NCI-H1092 (cell line): ENCODE results near the gene ME2.
A peak's percentile ranks its signal among the peaks of the same experiment; 100 is the strongest.
"Not testable (repeated sequence)": the region's sequence is repeated elsewhere in the genome, so short reads cannot be mapped to it uniquely, and the experiment has no call there.

Source experiments
- DNase-seq: peaks from one replicate; lab custom pipeline; 2025; lab: John Stamatoyannopoulos, UW

Gene ME2

DNA sequence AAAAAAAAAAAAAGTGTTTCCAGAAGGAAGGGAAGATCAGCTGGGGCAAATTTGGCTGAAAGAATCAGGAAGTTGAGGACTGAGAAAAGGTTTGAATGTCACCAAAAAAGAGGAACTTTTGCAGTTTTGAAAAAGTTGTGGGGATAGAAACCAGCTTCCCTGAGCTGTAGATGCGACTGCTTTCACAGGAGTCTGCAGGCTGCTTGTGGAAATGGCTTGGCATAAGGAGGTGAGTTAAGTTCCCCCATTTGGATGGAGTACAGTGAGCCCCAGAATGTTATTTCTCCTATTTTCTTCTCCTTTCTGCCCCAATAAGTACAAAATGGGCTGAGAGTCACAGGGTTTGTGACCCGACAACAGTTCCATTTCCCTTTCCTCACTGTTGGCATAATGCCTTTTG lies 16.5 kb upstream of the ME2 start:
- DNase-seq: no peak

GRCh38 chr18:50863840-50864375 lies 15.0 kb upstream of the ME2 start:
- no peak for DNase-seq

DNA sequence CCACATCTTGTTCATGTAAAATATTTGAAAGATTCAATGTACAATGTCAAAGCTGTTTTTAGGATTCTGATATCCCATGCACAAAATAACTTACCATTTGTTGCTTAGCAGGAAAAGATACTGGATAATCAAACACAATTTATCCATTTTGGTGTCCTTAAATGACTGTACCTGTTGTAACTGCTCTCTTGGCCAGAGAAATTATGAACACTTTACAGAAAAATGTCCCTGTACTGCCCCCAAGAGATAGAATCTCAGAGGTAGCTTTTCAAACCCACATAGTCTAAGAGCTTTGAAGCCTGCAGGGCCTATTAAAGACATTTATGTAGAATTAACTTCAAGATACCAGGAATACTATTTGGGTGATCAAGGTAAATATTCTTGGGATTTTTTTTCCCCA lies 12.2 kb upstream of the ME2 start:
- no peak for DNase-seq

DNA sequence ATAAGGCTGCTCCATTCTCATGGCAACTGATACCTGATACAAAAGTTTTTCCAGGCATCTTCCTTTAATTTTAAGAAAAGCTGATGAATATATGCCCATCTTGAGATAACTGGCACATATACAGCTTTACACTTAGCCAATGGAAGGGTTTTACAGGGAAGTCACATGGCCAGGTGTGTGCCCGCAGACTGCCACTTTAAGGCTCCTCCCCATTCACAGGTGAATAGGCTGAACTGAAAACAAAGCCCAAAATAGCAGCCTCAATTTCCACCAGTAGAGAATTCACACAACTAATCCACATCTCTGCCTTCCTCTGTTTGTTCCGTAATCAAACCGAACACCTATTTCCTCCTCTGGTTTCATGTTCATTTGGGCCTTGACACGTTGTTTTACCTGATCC lies 9.8 kb upstream of the ME2 start:
- no peak for DNase-seq

DNA sequence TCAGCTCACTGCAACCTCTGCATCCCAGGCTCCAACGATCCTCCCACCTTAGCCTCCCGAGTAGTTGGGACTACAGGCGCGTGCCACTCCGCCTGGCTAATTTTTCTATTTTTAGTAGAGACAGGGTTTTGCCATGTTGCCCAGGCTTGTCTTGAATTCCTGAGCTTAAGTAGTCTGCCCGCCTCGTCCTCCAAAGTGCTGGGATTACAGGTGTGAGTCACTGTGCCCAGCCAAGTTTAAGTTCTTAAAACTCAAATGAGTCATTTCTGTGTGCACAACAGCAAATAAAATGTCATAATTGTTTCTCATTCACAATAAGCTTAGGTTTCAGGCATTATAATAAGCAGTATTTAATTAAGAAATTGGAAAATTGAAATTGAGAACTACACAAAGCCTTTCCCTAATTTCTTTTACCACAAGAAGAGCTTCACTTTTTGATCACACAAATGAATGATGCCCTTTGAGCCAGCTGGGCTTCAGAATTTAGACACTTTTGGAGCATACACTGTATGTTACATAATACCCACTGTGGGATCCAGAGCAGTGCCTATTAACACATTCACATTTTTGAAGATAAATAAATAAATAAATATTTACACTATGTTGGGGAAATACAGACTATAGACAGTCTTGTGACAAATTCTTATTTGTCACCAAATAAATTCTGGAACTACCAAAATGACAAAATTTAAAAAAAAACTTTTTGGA lies 8.6 kb upstream of the ME2 start:
- no peak for DNase-seq

DNA sequence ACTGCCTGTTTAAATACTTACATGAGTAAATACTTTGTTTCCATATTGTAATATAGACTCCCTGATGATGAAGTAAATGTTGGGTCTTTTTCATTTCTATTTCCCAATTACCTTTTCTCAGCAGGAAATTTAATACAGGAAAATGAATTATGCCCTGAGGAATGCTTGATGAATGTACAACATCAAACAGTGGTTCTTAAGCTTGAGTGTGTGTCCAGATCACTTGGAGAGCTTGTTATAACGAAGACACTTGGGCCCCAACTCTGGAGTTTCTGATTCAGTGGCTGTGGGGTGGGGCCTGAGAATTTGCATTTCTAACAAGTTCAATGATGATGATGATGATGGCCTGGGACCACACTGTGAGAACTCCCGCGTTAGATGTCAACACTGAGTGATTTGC lies 7.1 kb upstream of the ME2 start:
- DNase-seq: no peak

DNA sequence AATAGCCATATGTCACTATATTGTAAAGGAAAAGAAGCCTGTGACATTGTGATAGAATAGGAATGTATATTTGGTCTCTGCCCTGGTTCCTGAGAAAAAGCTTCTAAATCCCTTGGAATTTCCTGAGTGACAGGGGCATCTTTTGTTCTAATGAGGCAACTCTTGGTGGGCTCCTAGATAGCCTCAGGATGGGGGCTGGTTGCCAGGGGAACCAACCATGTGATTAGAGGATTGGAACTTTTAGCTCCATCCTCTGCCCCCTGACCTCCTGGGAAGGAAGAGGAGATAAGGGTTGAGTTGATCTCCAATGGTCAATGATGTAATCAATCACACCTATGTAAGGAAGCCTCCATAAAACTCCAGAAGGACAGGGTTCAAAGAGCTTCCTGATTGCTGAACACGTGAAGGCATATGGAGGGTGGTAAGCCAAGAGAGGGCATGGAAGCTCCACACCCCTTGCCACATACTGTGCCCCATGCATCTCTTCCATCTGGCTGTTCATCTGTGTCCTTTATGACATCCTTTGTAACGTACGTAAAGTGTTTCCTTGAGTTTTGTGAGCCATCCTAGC lies 2.9 kb upstream of the ME2 start:
- no peak for DNase-seq

DNA sequence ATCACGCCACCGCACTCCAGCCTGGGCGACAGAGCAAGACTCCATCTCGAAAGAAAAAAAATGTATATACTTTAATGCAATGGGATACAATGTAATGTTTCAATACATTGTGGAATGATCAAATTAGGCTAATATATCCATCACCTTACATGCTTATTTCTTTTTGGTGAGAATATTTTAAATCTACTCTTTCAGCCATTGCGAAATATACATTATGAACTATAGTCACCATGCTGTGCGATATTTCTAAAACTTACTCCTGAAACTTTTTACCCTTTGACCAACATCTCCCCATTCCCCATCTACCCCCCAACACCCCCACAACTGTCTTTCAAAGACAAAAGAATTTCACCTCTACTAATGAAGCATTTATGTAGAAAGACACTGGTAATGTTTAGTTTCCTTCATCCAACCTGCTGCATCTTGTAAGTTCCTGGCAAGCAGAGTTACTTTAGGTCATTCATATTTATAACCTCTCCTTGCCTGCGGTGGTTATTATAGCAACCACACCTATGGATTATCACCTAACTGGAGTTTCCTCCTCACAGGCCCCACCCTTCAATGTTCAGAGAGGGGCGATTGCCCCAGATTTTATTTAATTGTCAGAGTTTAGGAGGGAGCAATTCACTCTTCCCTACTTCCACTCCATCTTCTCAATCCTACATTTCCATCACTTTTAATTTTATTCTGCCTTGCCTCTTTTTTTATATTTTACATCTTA lies 1.2 kb upstream of the ME2 start:
- DNase-seq: no peak

- DNase-seq: peak; percentile 49
These were observed 592 bp downstream of the ME2 start for GRCh38 chr18:50879302-50880118.

- DNase-seq: no peak
These were observed 1.2 kb downstream of the ME2 start for GRCh38 chr18:50880119-50880465.

- not testable (repeated sequence) for DNase-seq
These were observed 2.0 kb downstream of the ME2 start for GRCh38 chr18:50880944-50881343.

DNA sequence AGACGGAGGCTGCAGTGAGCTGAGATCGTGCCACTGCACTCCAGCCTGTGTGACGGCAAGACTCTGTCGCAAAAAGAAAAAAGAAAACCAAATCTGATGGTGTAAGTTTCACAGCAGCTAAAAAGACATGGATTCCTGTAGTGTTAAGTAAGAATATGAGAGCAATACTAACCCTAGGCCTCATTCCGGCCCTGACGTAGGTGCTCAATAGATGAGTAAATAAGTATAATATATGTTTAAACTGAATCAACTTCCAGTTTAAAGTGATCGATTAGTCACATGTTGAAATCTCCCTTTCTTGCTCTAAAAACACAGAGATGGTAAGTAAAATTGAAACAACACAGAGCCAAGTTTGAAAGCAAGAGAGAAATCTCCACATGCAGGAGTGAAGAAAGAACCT lies 8.0 kb downstream of the ME2 start:
- no peak for DNase-seq

DNA sequence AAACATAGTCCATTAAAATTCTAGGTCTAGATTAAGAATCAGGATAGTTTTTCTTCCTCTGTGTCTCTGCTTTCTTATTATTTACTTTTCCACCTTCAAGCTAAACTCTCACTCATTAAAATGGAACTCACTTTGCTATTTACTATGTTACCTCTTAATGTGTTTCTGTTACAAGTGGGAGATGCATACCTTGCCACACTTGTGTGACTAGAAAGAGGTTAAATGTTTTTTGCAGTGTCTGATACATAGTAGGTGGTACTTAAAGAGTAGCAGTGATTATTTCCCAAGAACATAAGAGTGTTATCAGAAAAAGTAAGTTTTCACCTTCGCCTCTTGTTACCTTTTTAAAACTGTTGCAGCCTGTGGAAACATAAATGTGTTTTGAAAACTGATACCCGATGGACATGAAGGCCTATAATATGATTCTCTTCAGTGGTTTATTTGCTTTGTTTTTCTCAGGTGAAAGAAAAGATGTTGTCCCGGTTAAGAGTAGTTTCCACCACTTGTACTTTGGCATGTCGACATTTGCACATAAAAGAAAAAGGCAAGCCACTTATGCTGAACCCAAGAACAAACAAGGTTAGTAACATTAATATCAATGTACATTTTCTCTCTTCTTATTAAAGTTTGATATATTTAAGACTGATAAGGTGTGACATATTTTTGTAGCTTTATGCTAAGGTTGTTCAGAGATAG lies 16.6 kb downstream of the ME2 start:
- DNase-seq: no peak

DNA sequence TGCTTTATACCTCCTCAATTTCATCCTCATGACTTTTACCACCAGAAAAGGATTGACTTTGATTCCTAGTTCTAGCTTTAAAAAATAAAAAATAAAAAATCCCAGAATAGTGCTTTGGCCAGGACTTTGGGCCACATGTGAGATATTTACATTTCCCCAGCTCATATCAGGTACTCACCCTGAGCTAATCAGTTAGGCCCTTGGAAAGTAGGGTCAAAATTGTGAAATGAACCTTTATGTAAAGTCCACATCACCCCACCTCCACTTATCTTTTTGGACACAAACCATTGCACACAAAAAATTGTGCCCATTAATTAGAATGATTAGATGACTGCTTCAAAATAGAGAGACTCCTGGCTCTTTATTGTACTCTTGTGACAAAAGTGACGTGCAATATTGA lies 17.2 kb downstream of the ME2 start:
- no peak for DNase-seq

DNA sequence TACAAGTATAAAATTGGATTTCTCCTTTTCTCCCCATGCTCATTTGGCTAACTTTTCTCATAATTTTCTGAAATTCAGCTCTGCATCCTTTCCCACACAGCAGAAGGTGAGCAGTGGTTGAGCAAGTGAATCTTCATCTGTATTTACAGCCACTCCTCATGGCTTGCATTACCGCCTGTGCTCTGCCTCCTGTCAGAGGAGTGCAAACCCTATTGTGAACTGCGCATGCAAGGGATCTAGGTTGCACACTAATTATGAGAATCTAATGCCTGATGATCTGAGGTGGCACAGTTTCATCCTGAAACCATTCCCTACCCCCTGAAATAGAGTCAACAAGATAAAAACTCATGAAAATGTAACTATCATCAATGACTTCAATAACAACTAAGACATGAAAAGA lies 20.0 kb downstream of the ME2 start:
- DNase-seq: no peak

DNA sequence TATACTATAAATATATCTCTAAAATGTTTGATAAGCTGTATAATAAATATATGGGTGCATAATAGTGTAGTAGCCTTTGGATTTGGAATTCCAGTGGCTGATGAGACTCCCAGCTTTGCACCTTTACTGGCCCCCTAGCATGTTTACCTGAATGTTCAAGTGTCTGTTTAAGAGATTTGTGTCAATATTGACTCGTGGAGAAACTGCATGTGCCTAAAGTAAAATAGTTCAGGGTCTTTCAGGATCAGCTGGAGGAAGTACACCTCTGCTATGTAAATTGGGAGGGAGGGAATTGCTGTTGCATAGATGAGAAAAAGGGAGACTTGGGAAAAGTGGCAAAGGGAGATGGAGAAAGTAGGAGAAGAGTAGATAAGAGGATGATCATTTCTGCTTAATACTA lies 23.9 kb downstream of the ME2 start:
- DNase-seq: no peak

DNA sequence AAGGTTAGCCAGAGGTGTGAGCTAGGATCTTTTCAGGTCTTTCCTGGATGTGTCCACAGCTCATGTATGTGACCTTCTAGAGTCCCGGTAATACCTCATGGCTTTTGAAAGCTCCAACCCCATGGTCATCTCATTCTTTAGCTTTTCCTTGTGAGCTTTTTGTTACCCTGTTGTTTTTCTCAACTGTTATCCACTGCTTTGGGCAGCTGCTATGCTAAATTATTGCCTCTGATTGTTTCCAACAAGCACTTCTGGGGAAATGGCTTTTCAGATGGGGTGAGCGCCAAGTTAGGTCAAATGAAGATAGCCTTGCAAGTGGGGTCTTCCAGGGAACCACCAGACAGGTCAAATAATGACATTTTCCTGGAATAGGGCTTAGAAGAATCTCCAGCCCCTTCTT lies 27.9 kb downstream of the ME2 start:
- no peak for DNase-seq

DNA sequence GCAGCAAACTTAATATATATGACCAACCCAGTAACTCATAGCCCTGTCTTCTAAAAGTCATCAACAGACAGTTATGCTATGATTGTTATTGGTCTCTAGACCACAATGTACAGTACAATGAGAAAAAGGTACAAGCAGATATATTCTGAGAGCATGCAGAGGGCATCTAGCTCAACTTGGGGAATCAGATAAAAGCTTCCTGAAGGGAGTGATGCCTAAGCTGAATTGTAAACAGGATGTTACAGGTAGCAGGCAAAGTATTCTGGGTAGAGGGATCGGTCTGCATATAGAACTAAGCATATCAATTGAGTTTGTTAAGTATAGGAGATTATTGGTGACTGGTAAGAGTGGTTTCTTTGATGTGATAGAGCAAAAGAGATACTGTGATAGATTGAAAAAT lies 30.3 kb downstream of the ME2 start:
- DNase-seq: no peak

GRCh38 chr18:50911006-50911405 lies 32.1 kb downstream of the ME2 start:
- DNase-seq: no peak

GRCh38 chr18:50917021-50917420 lies 38.1 kb downstream of the ME2 start:
- DNase-seq: no peak

DNA sequence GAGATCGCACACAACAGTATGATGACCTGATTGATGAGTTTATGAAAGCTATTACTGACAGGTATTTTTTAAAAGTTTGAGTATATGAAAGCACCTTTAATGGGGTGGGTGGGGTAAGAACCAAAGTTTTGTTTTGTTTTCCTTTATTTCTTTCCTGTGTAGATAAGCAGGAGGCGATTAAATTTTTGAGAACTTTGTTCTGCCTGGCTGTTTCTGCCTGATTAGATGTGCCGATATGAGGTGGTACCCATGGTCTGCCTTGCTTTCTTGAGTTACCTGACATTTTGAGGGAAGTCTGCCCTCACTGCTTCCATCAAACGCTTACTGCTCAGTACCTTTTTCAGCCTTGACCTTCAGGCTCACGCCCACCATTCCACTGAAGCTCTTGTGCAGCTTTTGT lies 39.2 kb downstream of the ME2 start:
- no peak for DNase-seq

DNA sequence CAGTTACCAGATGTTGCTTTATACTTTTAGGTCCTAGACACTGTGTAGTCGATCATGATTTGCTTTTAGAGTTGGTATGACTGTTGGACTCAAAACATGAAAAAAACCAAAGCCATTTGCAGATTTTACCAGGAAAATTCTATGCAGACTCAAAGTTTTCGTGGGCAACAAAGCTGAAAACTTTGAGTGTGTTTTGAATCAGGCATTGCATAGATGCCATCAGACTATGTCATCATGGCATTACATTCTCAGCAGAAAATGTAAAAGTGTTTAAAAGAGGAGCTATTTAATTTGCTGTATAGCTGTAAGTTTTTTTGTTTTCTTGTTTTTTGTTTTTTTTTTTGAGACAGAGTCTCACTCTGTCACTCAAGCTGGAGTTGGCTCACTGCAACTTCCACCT lies 45.5 kb downstream of the ME2 start:
- DNase-seq: no peak
